ENCODE data around the gene CDK17. TPM values are rescaled to one million over a fixed set of nuclear protein-coding genes. Genes with fewer than 3 reads are reported as not detected.

CDK17 gene
- total and polyA plus RNA-seq, 2 of the 8 experiments (the other 6 are each of a cell fraction or from before 2014, with no cell fraction given): 5.8 to 20.0 TPM

GRCh38 chr12:96310067-96310466 lies 90.2 kb downstream of the CDK17 start (continued):
- TF ChIP-seq USF2 (IDR thresholded peaks at IDR 0.05; ENCODE audit: low read length) (no peak), BRCA1 (IDR thresholded peaks at IDR 0.05; ENCODE audit: low read depth, low read length) (no peak), SP2 (IDR thresholded peaks at IDR 0.05; ENCODE audit: low read length) (no peak), RFX5 (IDR thresholded peaks at IDR 0.05; ENCODE audit: borderline replicate concordance, low read depth, low read length) (no peak), EZH2 (IDR thresholded peaks at IDR 0.05; ENCODE audit: low read depth, low read length, severe bottlenecking) (no peak), FOSL1 (IDR thresholded peaks at IDR 0.05; ENCODE audit: insufficient read depth, low read depth, low read length) (no peak)
